ENCODE data around the gene ITLN2. TPM values are rescaled to one million over a fixed set of nuclear protein-coding genes. Genes with fewer than 3 reads are reported as not detected.
"Not testable (repeated sequence)": the region's sequence is repeated elsewhere in the genome, so short reads cannot be mapped to it uniquely, and the experiment has no call there.

The ITLN2 gene
- total and polyA plus RNA-seq, 4 donors, result 1.6 to 23.7 (median 11.4) TPM

GRCh38 chr1:160947174-160947759 is 7.3 kb downstream of the ITLN2 start:
- not testable (repeated sequence) for ATAC-seq (ENCODE audit: insufficient read depth, low FRiP score); H3K4me3 ChIP-seq; H3K36me3 ChIP-seq (ENCODE audit: control insufficient read depth in 4 of 4, insufficient read depth in 4 of 4, low read length in 4 of 4); H3K9ac ChIP-seq (ENCODE audit: insufficient read depth in 1 of 2, low read length in 2 of 2); H3K27me3 ChIP-seq (ENCODE audit: control insufficient read depth in 3 of 3, insufficient read depth in 3 of 3, low read length in 2 of 3); H3K4me1 ChIP-seq (ENCODE audit: control insufficient read depth in 5 of 5, insufficient read depth in 5 of 5, low read length in 5 of 5); H3K27ac ChIP-seq (ENCODE audit: low read depth in 1 of 2, low read length in 1 of 2); H3K9me3 ChIP-seq (ENCODE audit: control insufficient read depth in 4 of 4, insufficient read depth in 3 of 4, low read length in 3 of 4); DNase-seq
- 58 to 80% methylated on average over 7 of the region's 7 CpGs for WGBS, 2 donors

- not testable (repeated sequence) for H3K4me3 ChIP-seq; DNase-seq; H3K9me3 ChIP-seq (ENCODE audit: control insufficient read depth in 4 of 4, insufficient read depth in 3 of 4, low read length in 3 of 4); H3K9ac ChIP-seq (ENCODE audit: insufficient read depth in 1 of 2, low read length in 2 of 2); H3K27me3 ChIP-seq (ENCODE audit: control insufficient read depth in 3 of 3, insufficient read depth in 3 of 3, low read length in 2 of 3); H3K4me1 ChIP-seq (ENCODE audit: control insufficient read depth in 5 of 5, insufficient read depth in 5 of 5, low read length in 5 of 5); H3K36me3 ChIP-seq (ENCODE audit: control insufficient read depth in 4 of 4, insufficient read depth in 4 of 4, low read length in 4 of 4); ATAC-seq (ENCODE audit: insufficient read depth, low FRiP score); H3K27ac ChIP-seq (ENCODE audit: low read depth in 1 of 2, low read length in 1 of 2)
- WGBS, 2 donors, result 84 to 93% methylated on average over 6 of the region's 6 CpGs
Measured at GRCh38 chr1:160945881-160946280, 8.7 kb downstream of the ITLN2 start.

GRCh38 chr1:160945079-160945478 is 9.5 kb downstream of the ITLN2 start:
- Histone ChIP-seq H3K27me3 (ENCODE audit: control insufficient read depth in 3 of 3, insufficient read depth in 3 of 3, low read length in 2 of 3) (no peaks in the 10 kb centered on the region), H3K4me1 (ENCODE audit: control insufficient read depth in 5 of 5, insufficient read depth in 5 of 5, low read length in 5 of 5) (peaks cover 0 to 5% (median 0%) of the 10 kb centered on the region in 5 donors), H3K4me3 (no peak overlapping the region), H3K36me3 (ENCODE audit: control insufficient read depth in 4 of 4, insufficient read depth in 4 of 4, low read length in 4 of 4) (no peaks in the 10 kb centered on the region), H3K9me3 (ENCODE audit: control insufficient read depth in 4 of 4, insufficient read depth in 3 of 4, low read length in 3 of 4) (peaks cover 0 to 4% (median 0%) of the 10 kb centered on the region in 4 donors), H3K9ac (ENCODE audit: insufficient read depth in 1 of 2, low read length in 2 of 2) (no peak overlapping the region), H3K27ac (ENCODE audit: low read depth in 1 of 2, low read length in 1 of 2) (no peak overlapping the region)
- DNase-seq, result no peak
- ATAC-seq (ENCODE audit: insufficient read depth, low FRiP score), result no peak
- 92 to 94% methylated on average over 15 of the region's 15 CpGs for WGBS, 2 donors
- no peak for TF ChIP-seq CTCF (IDR thresholded peaks at IDR 0.05; ENCODE audit: control extremely low read depth, extremely low read depth)

DNA sequence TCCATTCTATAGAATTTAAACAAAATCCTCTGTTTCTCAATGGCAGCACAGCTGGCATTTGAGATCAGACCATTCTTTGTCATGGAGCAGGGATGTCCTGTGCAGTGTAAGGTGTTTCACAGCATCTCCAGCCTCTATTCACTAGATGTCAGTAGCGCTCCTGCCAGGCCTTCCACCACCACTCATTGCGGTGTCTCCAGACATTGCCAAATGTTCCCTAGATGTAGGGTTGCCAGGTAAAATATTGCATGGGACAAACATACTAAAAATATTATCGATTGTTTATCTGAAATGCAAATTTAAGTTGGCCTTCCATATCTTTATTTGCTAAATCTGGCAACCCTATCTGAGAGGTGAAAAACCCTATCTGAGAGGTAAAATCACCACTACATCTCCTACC is 11.7 kb downstream of the ITLN2 start:
- no peak for ATAC-seq (ENCODE audit: insufficient read depth, low FRiP score)
- Histone ChIP-seq H3K27ac (ENCODE audit: low read depth in 1 of 2, low read length in 1 of 2) (no peak overlapping the region), H3K4me3 (no peak overlapping the region), H3K27me3 (ENCODE audit: control insufficient read depth in 3 of 3, insufficient read depth in 3 of 3, low read length in 2 of 3) (no peaks in the 10 kb centered on the region), H3K9ac (ENCODE audit: insufficient read depth in 1 of 2, low read length in 2 of 2) (no peak overlapping the region), H3K36me3 (ENCODE audit: control insufficient read depth in 4 of 4, insufficient read depth in 4 of 4, low read length in 4 of 4) (no peaks in the 10 kb centered on the region), H3K9me3 (ENCODE audit: control insufficient read depth in 4 of 4, insufficient read depth in 3 of 4, low read length in 3 of 4) (peaks cover 0 to 4% (median 0%) of the 10 kb centered on the region in 4 donors), H3K4me1 (ENCODE audit: control insufficient read depth in 5 of 5, insufficient read depth in 5 of 5, low read length in 5 of 5) (no peaks in the 10 kb centered on the region)
- no peak for DNase-seq
- TF ChIP-seq CTCF (IDR thresholded peaks at IDR 0.05; ENCODE audit: control extremely low read depth, extremely low read depth), result no peak
- WGBS, 2 donors, result 80 to 84% methylated on average over 3 of the region's 3 CpGs

DNA sequence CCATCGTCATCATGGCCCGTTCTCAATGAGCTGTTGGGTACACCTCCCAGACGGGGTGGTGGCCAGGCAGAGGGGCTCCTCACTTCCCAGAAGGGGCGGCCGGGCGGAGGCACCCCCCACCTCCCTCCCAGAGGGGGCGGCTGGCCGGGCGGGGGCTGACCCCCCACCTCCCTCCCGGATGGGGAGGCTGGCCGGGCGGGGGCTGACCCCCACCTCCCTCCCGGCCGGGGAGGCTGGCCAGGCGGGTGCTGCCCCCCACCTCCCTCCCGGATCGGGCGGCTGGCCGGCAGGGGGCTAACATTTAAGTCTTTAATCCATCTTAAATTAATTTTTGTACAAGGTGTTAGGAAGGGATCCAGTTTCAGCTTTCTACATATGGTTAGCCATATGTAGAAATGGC is 17.9 kb downstream of the ITLN2 start:
- not testable (repeated sequence) for H3K4me3 ChIP-seq; ATAC-seq (ENCODE audit: insufficient read depth, low FRiP score); DNase-seq; H3K27ac ChIP-seq (ENCODE audit: low read depth in 1 of 2, low read length in 1 of 2); H3K9me3 ChIP-seq (ENCODE audit: control insufficient read depth in 4 of 4, insufficient read depth in 3 of 4, low read length in 3 of 4); H3K27me3 ChIP-seq (ENCODE audit: control insufficient read depth in 3 of 3, insufficient read depth in 3 of 3, low read length in 2 of 3); H3K36me3 ChIP-seq (ENCODE audit: control insufficient read depth in 4 of 4, insufficient read depth in 4 of 4, low read length in 4 of 4); H3K9ac ChIP-seq (ENCODE audit: insufficient read depth in 1 of 2, low read length in 2 of 2); H3K4me1 ChIP-seq (ENCODE audit: control insufficient read depth in 5 of 5, insufficient read depth in 5 of 5, low read length in 5 of 5)
- 90 to 93% methylated on average over 17 to 19 of the region's 19 CpGs for WGBS, 2 donors
